ENCODE data around the gene SPACA4.

SPACA4 gene

GRCh38 chr19:48578891-48579290, 27.7 kb upstream of the SPACA4 start:
- ChIA-PET POLR2A (no interaction called here), CTCF (no interaction called here)
- TF ChIP-seq HDGF (IDR thresholded peaks at IDR 0.05; ENCODE audit: borderline replicate concordance) (no peak), FOXK2 (IDR thresholded peaks at IDR 0.05) (no peak), L3MBTL2 (conservative IDR thresholded peaks at IDR 0.05) (no peak), FOXA1 (IDR thresholded peaks at IDR 0.05) (no peak), NFRKB (IDR thresholded peaks at IDR 0.05) (no peak), ELF4 (IDR thresholded peaks at IDR 0.05) (no peak), ARNT (IDR thresholded peaks at IDR 0.05) (no peak), CTBP1 (IDR thresholded peaks at IDR 0.05; ENCODE audit: borderline replicate concordance) (no peak), BHLHE40 (IDR thresholded peaks at IDR 0.05; ENCODE audit: borderline replicate concordance) (no peak), PKNOX1 (IDR thresholded peaks at IDR 0.05) (no peak), SUZ12 (IDR thresholded peaks at IDR 0.05) (no peak), LEF1 (IDR thresholded peaks at IDR 0.05; ENCODE audit: borderline replicate concordance) (no peak)
- no peak for DNase-seq (ENCODE audit: extremely low spot score)

GRCh38 chr19:48582168-48582567, 24.4 kb upstream of the SPACA4 start:
- ChIA-PET CTCF (no interaction called here), POLR2A (no interaction called here)
- no peak for DNase-seq (ENCODE audit: extremely low spot score)
- TF ChIP-seq SP1 (IDR thresholded peaks at IDR 0.05) (no peak), FOXM1 (IDR thresholded peaks at IDR 0.05; ENCODE audit: borderline replicate concordance) (no peak), NFRKB (IDR thresholded peaks at IDR 0.05) (no peak), ELF4 (IDR thresholded peaks at IDR 0.05) (no peak), FOXK2 (IDR thresholded peaks at IDR 0.05) (no peak), LEF1 (IDR thresholded peaks at IDR 0.05; ENCODE audit: borderline replicate concordance) (no peak), PKNOX1 (IDR thresholded peaks at IDR 0.05) (no peak), FOXA1 (IDR thresholded peaks at IDR 0.05) (no peak), ARNT (IDR thresholded peaks at IDR 0.05) (no peak), HDGF (IDR thresholded peaks at IDR 0.05; ENCODE audit: borderline replicate concordance) (no peak), CTBP1 (IDR thresholded peaks at IDR 0.05; ENCODE audit: borderline replicate concordance) (no peak), BHLHE40 (IDR thresholded peaks at IDR 0.05; ENCODE audit: borderline replicate concordance) (no peak), TARDBP (IDR thresholded peaks at IDR 0.05) (no peak), SUZ12 (IDR thresholded peaks at IDR 0.05) (no peak), ZNF384 (IDR thresholded peaks at IDR 0.05) (no peak), L3MBTL2 (conservative IDR thresholded peaks at IDR 0.05) (no peak)

- DNase-seq (ENCODE audit: extremely low spot score) = no peak
- CTCF ChIA-PET = interaction anchor here (0.9 to 4.0 kb wide), 2 partner anchors 80 to 98 kb away, joined by 3 to 52 read pairs; no protein-coding TSS in a partner anchor
- TF ChIP-seq SP1 (IDR thresholded peaks at IDR 0.05) = no peak
- TF ChIP-seq HDGF (IDR thresholded peaks at IDR 0.05; ENCODE audit: borderline replicate concordance) = no peak
- TF ChIP-seq LEF1 (IDR thresholded peaks at IDR 0.05; ENCODE audit: borderline replicate concordance) = no peak
- no peak for TF ChIP-seq SUZ12 (IDR thresholded peaks at IDR 0.05)
- no peak for TF ChIP-seq FOXA1 (IDR thresholded peaks at IDR 0.05)
- no peak for TF ChIP-seq FOXM1 (IDR thresholded peaks at IDR 0.05; ENCODE audit: borderline replicate concordance)
- TF ChIP-seq TARDBP (IDR thresholded peaks at IDR 0.05) = no peak
- TF ChIP-seq ARNT (IDR thresholded peaks at IDR 0.05) = no peak
- TF ChIP-seq ELF4 (IDR thresholded peaks at IDR 0.05) = no peak
- POLR2A ChIA-PET = interaction anchor here (1.3 to 1.4 kb wide), 2 partner anchors 73 to 196 kb away, joined by 3 read pairs; partner anchors contain the start of gene KDELR1
These were observed 19.2 kb upstream of the SPACA4 start for GRCh38 chr19:48587387-48587786.

- POLR2A ChIA-PET = interaction anchor here (1.4 to 1.5 kb wide), 3 partner anchors 30 to 80 kb away, joined by 5 to 6 read pairs (median 5); partner anchors contain the start of genes RPL18 and SPHK2
- TF ChIP-seq SUZ12 (IDR thresholded peaks at IDR 0.05) (no peak), CTBP1 (IDR thresholded peaks at IDR 0.05; ENCODE audit: borderline replicate concordance) (peak; percentile 34; the same call in 1 of the 2 replicates), BHLHE40 (IDR thresholded peaks at IDR 0.05; ENCODE audit: borderline replicate concordance) (no peak), FOXM1 (IDR thresholded peaks at IDR 0.05; ENCODE audit: borderline replicate concordance) (peak; percentile 72; the same call in 1 of the 2 replicates), FOXK2 (IDR thresholded peaks at IDR 0.05) (no peak), ZNF384 (IDR thresholded peaks at IDR 0.05) (peak; percentile 38; the same call in 1 of the 2 replicates), PKNOX1 (IDR thresholded peaks at IDR 0.05) (0 out of 2 replicates have a peak, but pooled peaks have one; percentile 34), NFRKB (IDR thresholded peaks at IDR 0.05) (no peak), SP1 (IDR thresholded peaks at IDR 0.05) (no peak), TARDBP (IDR thresholded peaks at IDR 0.05) (0 out of 2 replicates have a peak, but pooled peaks have one; percentile 31), ELF4 (IDR thresholded peaks at IDR 0.05) (no peak), L3MBTL2 (conservative IDR thresholded peaks at IDR 0.05) (peak; percentile 86)
- peak; percentile 90 for DNase-seq (ENCODE audit: extremely low spot score)
- CTCF ChIA-PET = interaction anchor here (0.6 to 1.5 kb wide), 9 partner anchors 12 to 267 kb away, joined by 3 to 7 read pairs (median 5); partner anchors contain the start of gene CA11
These were observed 17.7 kb upstream of the SPACA4 start for GRCh38 chr19:48588670-48589401.

- no peak for DNase-seq (ENCODE audit: extremely low spot score)
- ChIA-PET CTCF (interaction anchor here (0.7 to 1.1 kb wide), 2 partner anchors 16 to 27 kb away, joined by 3 to 4 read pairs; partner anchors contain the start of gene SPACA4), POLR2A (interaction anchor here (1.0 kb wide), 1 partner anchor 28 kb away, joined by 3 read pairs; the partner anchor contains the start of genes RPL18 and SPHK2)
- no peak for TF ChIP-seq PKNOX1 (IDR thresholded peaks at IDR 0.05)
- TF ChIP-seq ZNF384 (IDR thresholded peaks at IDR 0.05) = no peak
- TF ChIP-seq FOXM1 (IDR thresholded peaks at IDR 0.05; ENCODE audit: borderline replicate concordance) = no peak
- no peak for TF ChIP-seq BHLHE40 (IDR thresholded peaks at IDR 0.05; ENCODE audit: borderline replicate concordance)
- TF ChIP-seq ELF4 (IDR thresholded peaks at IDR 0.05) = no peak
- TF ChIP-seq HDGF (IDR thresholded peaks at IDR 0.05; ENCODE audit: borderline replicate concordance) = no peak
- no peak for TF ChIP-seq FOXA1 (IDR thresholded peaks at IDR 0.05)
These were observed 15.5 kb upstream of the SPACA4 start for GRCh38 chr19:48591021-48591420.

All from HEK293T (cell line).